Measurements from ENCODE around the gene GGA3. TPM values are rescaled to one million over a fixed set of nuclear protein-coding genes. Genes with fewer than 3 reads are reported as not detected.
"Not testable (repeated sequence)": the region's sequence is repeated elsewhere in the genome, so short reads cannot be mapped to it uniquely, and the experiment has no call there.

GGA3 gene
- total RNA-seq, 2 donors from 2014 or later: 74.9 to 79.0 TPM

- Mint-ChIP-seq H3K36me3 (peaks cover 24 to 31% of the 10 kb centered on the region in 2 donors), H3K27ac (no peak overlapping the region)
- no peak for DNase-seq (ENCODE audit: low spot score in 2 of 2)
Observed at GRCh38 chr17:75265614-75266315, 4.4 kb upstream of the GGA3 start.

GRCh38 chr17:75263055-75263454 is 1.6 kb upstream of the GGA3 start:
- DNase-seq (ENCODE audit: low spot score in 2 of 2) (no peak), ATAC-seq (no peak)
- no peaks in the 10 kb centered on the region for H3K9me3 Mint-ChIP-seq
- H3K36me3 Mint-ChIP-seq: peaks cover 32 to 39% of the 10 kb centered on the region in 2 donors
- peak overlapping the region; percentile 98 to 100 for H3K27ac Mint-ChIP-seq

More at GRCh38 chr17:75265614-75266315, 4.4 kb upstream of the GGA3 start:
- ATAC-seq: no peak
- no peaks in the 10 kb centered on the region for H3K9me3 Mint-ChIP-seq

- ATAC-seq (peak in 1 of 2 donors; percentile 19), DNase-seq (ENCODE audit: low spot score in 2 of 2) (no peak)
- peaks cover 32 to 38% of the 10 kb centered on the region in 2 donors for H3K36me3 Mint-ChIP-seq
- peak overlapping the region; percentile 98 to 100 for H3K27ac Mint-ChIP-seq
- no peaks in the 10 kb centered on the region for H3K9me3 Mint-ChIP-seq
Observed at GRCh38 chr17:75262112-75262606, 753 bp upstream of the GGA3 start.

- Mint-ChIP-seq H3K9me3 (no peaks in the 10 kb centered on the region), H3K36me3 (peaks cover 32 to 33% of the 10 kb centered on the region in 2 donors), H3K27ac (peak overlapping the region; percentile 98 to 100)
- DNase-seq (ENCODE audit: low spot score in 2 of 2) (peak in 1 of 2 donors; percentile 74), ATAC-seq (peak; percentile 44 to 77)
Observed at GRCh38 chr17:75260641-75261335, 618 bp downstream of the GGA3 start.

DNA sequence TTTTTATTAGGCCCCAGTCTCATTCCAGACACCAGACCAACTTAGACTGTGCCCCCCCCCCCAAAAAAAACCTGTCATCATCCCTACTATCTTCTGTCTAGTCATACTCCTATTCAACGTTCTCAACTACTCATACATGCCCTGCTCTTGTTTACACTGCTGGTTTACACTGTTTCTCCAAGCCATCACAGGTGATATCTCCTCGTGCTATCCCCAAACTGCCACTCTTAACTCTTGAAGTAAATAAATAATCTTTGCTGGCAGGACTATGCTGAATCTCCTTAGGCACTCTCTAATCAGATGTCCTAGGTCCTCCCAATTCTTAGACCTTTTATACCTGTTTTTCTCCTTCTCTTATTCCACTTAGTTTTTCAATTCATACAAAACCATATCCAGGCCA is 4.2 kb downstream of the GGA3 start:
- ATAC-seq; H3K9me3 Mint-ChIP-seq; DNase-seq (ENCODE audit: low spot score in 2 of 2): not testable (repeated sequence)
- peaks cover 20 to 22% of the 10 kb centered on the region in 2 donors for H3K36me3 Mint-ChIP-seq
- H3K27ac Mint-ChIP-seq: peak overlapping the region; percentile 63 to 80

DNA sequence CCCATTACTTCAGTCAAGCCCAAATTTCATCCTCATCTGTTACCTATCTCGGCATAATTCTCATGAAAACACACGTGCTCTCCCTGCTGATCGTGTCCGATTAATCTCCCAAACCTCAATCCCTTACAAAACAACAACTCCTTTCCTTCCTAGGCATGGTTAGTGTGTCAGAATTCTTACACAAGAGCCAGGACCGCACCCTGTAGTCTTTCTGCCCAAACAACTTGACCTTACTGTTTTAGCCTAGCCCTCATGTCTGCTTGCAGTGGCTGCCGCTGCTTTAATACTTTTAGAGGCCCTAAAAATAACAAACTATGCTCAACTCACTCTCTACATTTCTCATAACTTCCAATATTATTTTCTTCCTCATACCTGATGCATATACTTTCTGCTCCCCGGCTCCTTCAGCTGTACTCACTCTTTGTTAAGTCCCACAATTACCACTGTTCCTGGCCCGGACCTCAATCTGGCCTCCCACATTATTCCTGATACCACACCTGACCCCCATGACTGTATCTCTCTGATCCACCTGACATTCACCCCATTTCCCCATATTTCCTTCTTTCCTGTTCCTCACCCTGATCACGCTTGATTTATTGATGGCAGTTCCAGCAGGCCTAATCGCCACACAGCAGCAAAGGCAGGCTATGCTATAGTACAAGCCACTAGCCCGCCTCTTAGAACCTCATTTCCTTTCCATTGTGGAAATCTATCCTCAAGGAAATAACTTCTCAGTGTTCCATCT is 5.3 kb downstream of the GGA3 start:
- Mint-ChIP-seq H3K27ac (peak overlapping the region; percentile 10 to 63), H3K36me3 (peaks cover 12% of the 10 kb centered on the region in 2 donors)
- ATAC-seq; H3K9me3 Mint-ChIP-seq; DNase-seq (ENCODE audit: low spot score in 2 of 2): not testable (repeated sequence)

- Mint-ChIP-seq H3K36me3 (no peaks in the 10 kb centered on the region), H3K9me3 (no peaks in the 10 kb centered on the region), H3K27ac (peak overlapping the region; percentile 67 to 91)
- no peak for ATAC-seq
- no peak for DNase-seq (ENCODE audit: low spot score in 2 of 2)
Observed at GRCh38 chr17:75252039-75252816, 9.2 kb downstream of the GGA3 start.

DNA sequence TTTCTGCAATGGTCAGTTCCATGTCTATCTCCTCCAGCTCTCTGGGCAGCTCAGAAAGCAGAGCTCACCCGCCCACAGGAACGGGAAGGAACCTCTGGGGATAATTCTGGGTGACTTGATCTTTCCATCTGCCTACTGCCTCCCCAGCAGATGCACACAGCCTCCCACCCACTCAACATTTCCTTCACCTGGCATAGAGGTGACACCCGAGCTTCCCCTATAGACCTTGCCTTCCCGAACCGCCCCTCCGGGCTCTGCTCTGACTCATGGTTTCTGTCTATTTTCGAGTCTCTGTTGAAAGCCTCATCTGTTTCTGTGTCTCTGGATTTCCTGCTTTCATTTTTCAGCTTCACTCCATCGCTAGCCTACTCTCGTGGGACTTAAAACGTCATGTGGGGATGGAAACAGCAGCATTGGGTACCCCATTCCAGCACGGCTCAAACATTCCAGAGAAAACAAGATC is 11.4 kb downstream of the GGA3 start:
- DNase-seq (ENCODE audit: low spot score in 2 of 2) (peak; percentile 76 to 89), ATAC-seq (peak; percentile 98)
- H3K27ac Mint-ChIP-seq: peak overlapping the region; percentile 91 to 99
- H3K36me3 Mint-ChIP-seq: peaks cover 0 to 10% of the 10 kb centered on the region in 2 donors
- H3K9me3 Mint-ChIP-seq: no peaks in the 10 kb centered on the region

DNA sequence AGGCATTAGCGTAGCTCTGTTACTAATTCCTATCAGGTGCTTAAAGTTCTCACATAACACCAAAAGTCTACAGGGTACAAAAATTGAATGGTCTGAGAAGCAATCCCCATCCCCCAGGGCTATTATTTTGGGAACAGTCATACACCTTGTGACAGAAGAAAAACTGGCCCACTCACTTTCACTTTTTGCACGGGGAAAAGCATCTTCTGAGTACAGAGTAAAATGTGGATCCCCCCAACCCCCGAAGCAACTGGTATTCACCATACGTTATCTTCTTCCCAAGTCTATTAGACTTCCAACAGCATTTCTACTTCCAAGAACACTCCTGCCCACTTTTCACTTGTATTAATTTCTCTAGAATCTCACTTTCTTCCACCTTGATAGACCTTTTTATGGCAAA is 11.8 kb downstream of the GGA3 start:
- H3K27ac Mint-ChIP-seq: peak overlapping the region; percentile 91 to 99
- no peaks in the 10 kb centered on the region for H3K9me3 Mint-ChIP-seq
- ATAC-seq (peak; percentile 10 to 31), DNase-seq (ENCODE audit: low spot score in 2 of 2) (no peak)
- peaks cover 0 to 10% of the 10 kb centered on the region in 2 donors for H3K36me3 Mint-ChIP-seq

DNA sequence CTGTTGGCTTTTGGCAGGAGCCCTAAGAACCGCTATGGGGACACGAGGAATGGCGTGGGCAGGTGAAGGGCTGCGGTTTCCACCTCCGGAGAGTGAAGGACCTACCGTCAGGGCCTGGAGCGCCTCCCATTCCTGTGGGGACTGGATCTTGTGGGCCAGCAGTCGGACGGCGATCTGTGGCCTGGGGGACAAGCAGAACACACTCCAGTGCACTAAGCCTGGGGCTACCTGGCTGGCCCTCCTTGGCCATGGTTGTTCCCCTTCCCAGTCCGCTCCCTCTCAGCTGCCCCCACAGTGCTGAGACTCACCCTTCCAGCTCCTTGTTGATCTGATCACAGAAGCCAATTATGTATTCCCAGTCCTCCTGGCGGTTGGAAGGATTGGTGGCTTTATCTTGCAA is 15.0 kb downstream of the GGA3 start:
- no peak for ATAC-seq
- H3K9me3 Mint-ChIP-seq: no peaks in the 10 kb centered on the region
- DNase-seq (ENCODE audit: low spot score in 2 of 2): no peak
- H3K27ac Mint-ChIP-seq: peak overlapping the region in 1 of 2 donors; percentile 57
- H3K36me3 Mint-ChIP-seq: peaks cover 8 to 15% of the 10 kb centered on the region in 2 donors

- peak overlapping the region; percentile 9 to 63 for H3K27ac Mint-ChIP-seq
- H3K36me3 Mint-ChIP-seq: peaks cover 8 to 15% of the 10 kb centered on the region in 2 donors
- DNase-seq (ENCODE audit: low spot score in 2 of 2) (no peak), ATAC-seq (no peak)
- H3K9me3 Mint-ChIP-seq: no peaks in the 10 kb centered on the region
Observed at GRCh38 chr17:75245011-75245410, 16.4 kb downstream of the GGA3 start.

- DNase-seq (ENCODE audit: low spot score in 2 of 2) (no peak), ATAC-seq (peak in 1 of 2 donors; percentile 24)
- Mint-ChIP-seq H3K9me3 (no peaks in the 10 kb centered on the region), H3K27ac (peak overlapping the region; percentile 63 to 69), H3K36me3 (peaks cover 8 to 15% of the 10 kb centered on the region in 2 donors)
Observed at GRCh38 chr17:75244133-75244866, 17.1 kb downstream of the GGA3 start.

GRCh38 chr17:75242461-75243042 is 18.9 kb downstream of the GGA3 start:
- H3K36me3 Mint-ChIP-seq: peaks cover 8 to 20% of the 10 kb centered on the region in 2 donors
- DNase-seq (ENCODE audit: low spot score in 2 of 2) (no peak), ATAC-seq (peak in 1 of 2 donors; percentile 23)
- no peaks in the 10 kb centered on the region for H3K9me3 Mint-ChIP-seq
- H3K27ac Mint-ChIP-seq: peak overlapping the region; percentile 80 to 94

- peak in 1 of 2 donors; percentile 30 for ATAC-seq
- no peak for DNase-seq (ENCODE audit: low spot score in 2 of 2)
- H3K27ac Mint-ChIP-seq: peak overlapping the region; percentile 80 to 94
- H3K9me3 Mint-ChIP-seq: no peaks in the 10 kb centered on the region
- peaks cover 8 to 20% of the 10 kb centered on the region in 2 donors for H3K36me3 Mint-ChIP-seq
Observed at GRCh38 chr17:75241996-75242460, 19.4 kb downstream of the GGA3 start.

GRCh38 chr17:75241502-75241901 is 19.9 kb downstream of the GGA3 start:
- Mint-ChIP-seq H3K27ac (peak overlapping the region in 1 of 2 donors; percentile 80), H3K36me3 (peaks cover 8 to 15% of the 10 kb centered on the region in 2 donors), H3K9me3 (no peaks in the 10 kb centered on the region)
- no peak for ATAC-seq
- DNase-seq (ENCODE audit: low spot score in 2 of 2): no peak
